OCI-LY3 (cell line): ENCODE measurements around the gene ZNF816.

Experiments
- EZH2phosphoT487 ChIP-seq: fragments of 200-600 bp; shearing (Covaris generic); IDR thresholded peaks from 2 replicates; pipeline ENCODE4 v1.6.1; 2018; ENCODE audit warnings: antibody characterized with exemption, mixed run types, low read depth
- TF ChIP-seq, protein P1 (sequence below): fragments of 200-600, 300-600 bp; sonication (generic); IDR thresholded peaks from 2 replicates; pipeline ENCODE4 v1.5.1; 2014; ENCODE audit warnings: antibody characterized with exemption, low read length, low read depth

DNA sequence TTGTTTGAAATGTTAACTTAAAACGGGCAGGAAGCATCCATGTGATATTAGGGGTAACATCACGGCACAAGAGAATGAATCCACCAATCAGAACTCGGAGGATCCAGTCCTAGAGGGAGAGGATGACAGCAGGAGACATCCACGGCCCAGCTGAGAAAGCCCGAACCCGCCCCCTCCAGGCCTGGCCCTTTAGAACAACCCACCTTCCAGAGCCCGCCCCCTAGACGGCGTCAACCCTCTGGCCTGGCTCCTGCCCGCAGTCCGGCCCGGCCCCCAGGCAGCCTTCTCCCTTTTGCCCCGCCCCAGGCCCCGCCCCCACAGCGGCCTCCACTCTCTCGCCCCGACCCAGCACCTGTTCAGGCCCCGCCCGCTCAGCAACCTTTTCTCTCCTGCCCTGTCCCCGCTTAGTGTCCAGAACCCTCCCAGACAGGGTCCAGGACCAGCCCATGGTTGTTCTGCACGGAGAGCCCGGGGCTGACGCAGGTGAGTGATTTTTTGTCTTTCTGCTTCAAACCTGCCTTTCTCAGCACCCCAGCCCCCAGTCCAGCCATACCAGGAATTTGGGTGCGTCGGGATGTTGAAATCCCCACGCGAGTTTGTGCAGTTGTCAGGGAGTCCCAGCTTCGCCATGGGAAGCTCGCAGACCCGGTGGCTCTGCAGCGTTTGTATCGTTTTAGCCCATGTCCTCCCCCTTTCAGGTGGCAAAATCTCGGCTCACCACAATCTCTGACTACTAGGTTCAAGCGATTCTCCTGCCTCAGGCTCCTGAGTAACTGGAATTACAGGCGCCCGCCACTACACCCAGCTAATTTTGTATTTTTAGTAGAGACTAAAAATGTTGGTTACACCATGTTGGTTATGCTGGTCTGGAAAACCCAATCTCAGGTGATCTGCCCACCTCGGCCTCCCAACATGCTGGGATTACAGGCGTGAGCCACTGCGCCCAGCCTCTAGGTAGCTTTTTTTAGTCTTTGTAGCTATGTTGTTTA lies 16.1 kb downstream of the ZNF816 start:
- TF ChIP-seq, protein P1, sequence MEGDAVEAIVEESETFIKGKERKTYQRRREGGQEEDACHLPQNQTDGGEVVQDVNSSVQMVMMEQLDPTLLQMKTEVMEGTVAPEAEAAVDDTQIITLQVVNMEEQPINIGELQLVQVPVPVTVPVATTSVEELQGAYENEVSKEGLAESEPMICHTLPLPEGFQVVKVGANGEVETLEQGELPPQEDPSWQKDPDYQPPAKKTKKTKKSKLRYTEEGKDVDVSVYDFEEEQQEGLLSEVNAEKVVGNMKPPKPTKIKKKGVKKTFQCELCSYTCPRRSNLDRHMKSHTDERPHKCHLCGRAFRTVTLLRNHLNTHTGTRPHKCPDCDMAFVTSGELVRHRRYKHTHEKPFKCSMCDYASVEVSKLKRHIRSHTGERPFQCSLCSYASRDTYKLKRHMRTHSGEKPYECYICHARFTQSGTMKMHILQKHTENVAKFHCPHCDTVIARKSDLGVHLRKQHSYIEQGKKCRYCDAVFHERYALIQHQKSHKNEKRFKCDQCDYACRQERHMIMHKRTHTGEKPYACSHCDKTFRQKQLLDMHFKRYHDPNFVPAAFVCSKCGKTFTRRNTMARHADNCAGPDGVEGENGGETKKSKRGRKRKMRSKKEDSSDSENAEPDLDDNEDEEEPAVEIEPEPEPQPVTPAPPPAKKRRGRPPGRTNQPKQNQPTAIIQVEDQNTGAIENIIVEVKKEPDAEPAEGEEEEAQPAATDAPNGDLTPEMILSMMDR = no peak
- TF ChIP-seq EZH2phosphoT487 = no peak
